GM21447 (cell line): ENCODE results near the gene AHNAK.
"Not testable (repeated sequence)": the region's sequence is repeated elsewhere in the genome, so short reads cannot be mapped to it uniquely, and the experiment has no call there.

Experiments used
- ATAC-seq: cut with Tn5 transposase; IDR thresholded peaks from one replicate; pipeline ENCODE4 v1.9.1; 2021; ENCODE audit not compliant: unreplicated experiment

AHNAK gene

GRCh38 chr11:62466444-62466843, 80.2 kb downstream of the AHNAK start:
- ATAC-seq = no peak

- no peak for ATAC-seq
Measured at GRCh38 chr11:62464655-62465054, 82.0 kb downstream of the AHNAK start.

- no peak for ATAC-seq
Measured at GRCh38 chr11:62463121-62463542, 83.5 kb downstream of the AHNAK start.

- no peak for ATAC-seq
Measured at GRCh38 chr11:62462508-62462892, 84.1 kb downstream of the AHNAK start.

- ATAC-seq = no peak
Measured at GRCh38 chr11:62461740-62462507, 84.7 kb downstream of the AHNAK start.

GRCh38 chr11:62459080-62459479, 87.5 kb downstream of the AHNAK start:
- no peak for ATAC-seq

GRCh38 chr11:62458212-62459002, 88.2 kb downstream of the AHNAK start:
- no peak for ATAC-seq

GRCh38 chr11:62457478-62457877, 89.1 kb downstream of the AHNAK start:
- ATAC-seq = no peak

GRCh38 chr11:62456630-62457029, 90.0 kb downstream of the AHNAK start:
- ATAC-seq = no peak

GRCh38 chr11:62452839-62453468, 93.7 kb downstream of the AHNAK start:
- no peak for ATAC-seq

GRCh38 chr11:62452261-62452660, 94.3 kb downstream of the AHNAK start:
- ATAC-seq = no peak

- no peak for ATAC-seq
Measured at GRCh38 chr11:62451241-62451621, 95.4 kb downstream of the AHNAK start.

GRCh38 chr11:62450543-62451240, 95.9 kb downstream of the AHNAK start:
- ATAC-seq = no peak

- not testable (repeated sequence) for ATAC-seq
Measured at GRCh38 chr11:62449912-62450311, 96.7 kb downstream of the AHNAK start.

- ATAC-seq = no peak
Measured at GRCh38 chr11:62449451-62449851, 97.2 kb downstream of the AHNAK start.

- ATAC-seq = no peak
Measured at GRCh38 chr11:62446091-62446490, 100.5 kb downstream of the AHNAK start.

- no peak for ATAC-seq
Measured at GRCh38 chr11:62445314-62445740, 101.3 kb downstream of the AHNAK start.

GRCh38 chr11:62444835-62445234, 101.8 kb downstream of the AHNAK start:
- no peak for ATAC-seq

GRCh38 chr11:62444236-62444833, 102.3 kb downstream of the AHNAK start:
- ATAC-seq = no peak

GRCh38 chr11:62443390-62444235, 103.0 kb downstream of the AHNAK start:
- ATAC-seq = no peak
